GM12878 (cell line): ENCODE data around the gene DNASE1L3. TPM values are rescaled to one million over a fixed set of nuclear protein-coding genes. Genes with fewer than 3 reads are reported as not detected.

Experiments used
- ATF2 ChIP-seq: IDR thresholded peaks from 2 replicates; pipeline ENCODE4 v1.6.1; 2012; ENCODE audit warnings: low read length, inconsistent platforms
- ATF7 ChIP-seq: fragments of 450-650 bp; IDR thresholded peaks from 2 replicates; pipeline ENCODE4 v1.6.1; 2016; ENCODE audit warnings: low read depth, mild to moderate bottlenecking
- BMI1 ChIP-seq: fragments of 450-650 bp; IDR thresholded peaks from 2 replicates; pipeline ENCODE4 v1.6.1; 2016; ENCODE audit warnings: mild to moderate bottlenecking, moderate library complexity, borderline replicate concordance
- CBFB ChIP-seq: IDR thresholded peaks from 2 replicates; pipeline ENCODE4 v1.6.1; 2016; ENCODE audit warnings: antibody characterized with exemption, low read depth
- CHD1 ChIP-seq: IDR thresholded peaks from 2 replicates; pipeline ENCODE4 v1.6.1; 2012; ENCODE audit warnings: low read depth, low read length, improper control_type of control experiment
- CREM ChIP-seq: IDR thresholded peaks from 2 replicates; pipeline ENCODE4 v1.6.1; 2014; ENCODE audit warnings: antibody characterized with exemption, low read depth
- IKZF2 ChIP-seq, 2 experiments: fragments of 450-650 bp; IDR thresholded peaks; 2 replicates each; pipeline ENCODE4 v1.6.1; 2017; ENCODE audit warnings: mild to moderate bottlenecking in 2 of 2, moderate library complexity in 2 of 2
- MYB ChIP-seq: fragments of 150-350 bp; IDR thresholded peaks from 2 replicates; pipeline ENCODE4 v1.6.1; 2014; ENCODE audit warnings: mild to moderate bottlenecking, low read depth, low read length, borderline replicate concordance
- NBN ChIP-seq: fragments of 450-650 bp; IDR thresholded peaks from 2 replicates; pipeline ENCODE4 v1.6.1; 2016
- NFXL1 ChIP-seq: fragments of 450-650 bp; IDR thresholded peaks from 2 replicates; pipeline ENCODE4 v1.6.1; 2017; ENCODE audit warnings: antibody characterized with exemption, mild to moderate bottlenecking, borderline replicate concordance
- NKRF ChIP-seq: fragments of 450-650 bp; conservative IDR thresholded peaks from 2 replicates; pipeline ENCODE4 v1.6.1; 2017; ENCODE audit warnings: mild to moderate bottlenecking, moderate library complexity
- NR2C2 ChIP-seq: IDR thresholded peaks from 2 replicates; pipeline ENCODE4 v1.6.1; 2011; ENCODE audit warnings: borderline replicate concordance, low read depth; ENCODE audit not compliant: control insufficient read depth, insufficient read length
- NR2F1 ChIP-seq: fragments of 450-650 bp; conservative IDR thresholded peaks from 2 replicates; pipeline ENCODE4 v1.6.1; 2017; ENCODE audit warnings: mild to moderate bottlenecking
- PAX5 ChIP-seq: IDR thresholded peaks from 2 replicates; pipeline ENCODE4 v1.6.1; 2011; ENCODE audit warnings: low read depth, low read length, borderline replicate concordance
- RAD21 ChIP-seq: IDR thresholded peaks from 2 replicates; pipeline ENCODE4 v1.6.1; 2011; ENCODE audit warnings: mild to moderate bottlenecking, low read depth, low read length, moderate library complexity; ENCODE audit not compliant: insufficient read depth
- RAD51 ChIP-seq: fragments of 450-650 bp; IDR thresholded peaks from 2 replicates; pipeline ENCODE4 v1.6.1; 2016; ENCODE audit warnings: moderate library complexity, mild to moderate bottlenecking, inconsistent platforms
- RBBP5 ChIP-seq: fragments of 200-600 bp; sonication (generic); conservative IDR thresholded peaks from 2 replicates; pipeline ENCODE4 v1.6.1; 2016
- RFX5 ChIP-seq: IDR thresholded peaks from 2 replicates; pipeline ENCODE4 v1.6.1; 2011; ENCODE audit warnings: low read depth, low read length, improper control_type of control experiment
- RUNX3 ChIP-seq: IDR thresholded peaks from 2 replicates; pipeline ENCODE4 v1.6.1; 2012; ENCODE audit warnings: low read length, inconsistent platforms
- SMAD1 ChIP-seq: fragments of 450-650 bp; IDR thresholded peaks from 2 replicates; pipeline ENCODE4 v1.6.1; 2018; ENCODE audit warnings: mild to moderate bottlenecking, low read depth; ENCODE audit not compliant: partially characterized antibody
- SRF ChIP-seq, 2 experiments: IDR thresholded peaks; 2 replicates each; pipeline ENCODE4 v1.6.1; 2011; ENCODE audit warnings: low read depth in 2 of 2, low read length in 2 of 2, mild to moderate bottlenecking in 1 of 2, moderate library complexity in 1 of 2
- TARDBP ChIP-seq: IDR thresholded peaks from 2 replicates; pipeline ENCODE4 v1.6.1; 2016; ENCODE audit warnings: borderline replicate concordance
- ZNF217 ChIP-seq: fragments of 450-650 bp; IDR thresholded peaks from 2 replicates; pipeline ENCODE4 v1.6.1; 2017; ENCODE audit warnings: antibody characterized with exemption, mild to moderate bottlenecking
- ZNF687 ChIP-seq: fragments of 450-650 bp; IDR thresholded peaks from 2 replicates; pipeline ENCODE4 v1.6.1; 2017; ENCODE audit warnings: mild to moderate bottlenecking, moderate library complexity
- ZZZ3 ChIP-seq: IDR thresholded peaks from 2 replicates; pipeline ENCODE4 v1.6.1; 2011; ENCODE audit warnings: low read depth; ENCODE audit not compliant: control insufficient read depth, insufficient read length
- polyA plus RNA-seq, 11 experiments: library from polyadenylated mRNA; depleted of rRNA in 4 of 11; unstranded in 6 of 11; stranded (reverse) in 5 of 11; fragments of >200 nt; fragmentation: Nextera tagmentation in 4 of 11; fragmentation: Illumina TruSeq in 1 of 11; extraction: Ambion mirVana in 4 of 11; extraction: Trizol in 1 of 11; gene quantifications; 1 replicate in 1 of 11; 2 replicates in 10 of 11; pipeline versions ENCODE4 v1.2.1 to v1.2.3, GENCODE V29; 2011 to 2016; ENCODE audit warnings: inconsistent platforms in 2 of 11, missing spikeins in 2 of 11, low read depth in 1 of 11
- total RNA-seq, 4 experiments: library from RNA; depleted of rRNA in 3 of 4; stranded (reverse); fragments of >200 nt in 3 of 4; fragmentation: Illumina TruSeq in 1 of 4; extraction: Trizol in 1 of 4; gene quantifications; 2 replicates each; pipeline versions ENCODE4 v1.2.1 to v1.2.3, GENCODE V29; 2013 to 2021

The DNASE1L3 gene
- total and polyA plus RNA-seq, 10 of the 15 experiments (the other 5 are each of a cell fraction or from before 2014, with no cell fraction given): 3.2 to 72.1 (median 6.3) TPM

- TF ChIP-seq NR2C2 (no peak), ZNF687 (peak; percentile 86), PAX5 (no peak), NKRF (no peak), CREM (no peak), CHD1 (no peak), IKZF2 (IDR thresholded peaks at IDR 0.05) (peak; percentile 45 to 67; a peak in 3 of 4 replicates), CBFB (no peak), ZNF217 (0 out of 2 replicates have a peak, but pooled peaks have one; percentile 22), NFXL1 (no peak), NR2F1 (peak; percentile 83), SMAD1 (no peak), ATF7 (peak; percentile 63), MYB (no peak), BMI1 (no peak), RFX5 (no peak), RBBP5 (no peak), ATF2 (no peak), RAD21 (peak; percentile 74), RUNX3 (peak; percentile 63), NBN (peak; percentile 65; the same call in 1 of the 2 replicates), ZZZ3 (no peak), RAD51 (peak; percentile 18; the same call in 1 of the 2 replicates), TARDBP (no peak), SRF (IDR thresholded peaks at IDR 0.05; ENCODE audit: low read depth in 2 of 2, low read length in 2 of 2) (no peak)
These were observed 6.5 kb upstream of the DNASE1L3 start (continued) for GRCh38 chr3:58217209-58217811.
